IPS-18c (cell line): Measurements from ENCODE around the gene CPLANE1.
"Not testable (repeated sequence)": the region's sequence is repeated elsewhere in the genome, so short reads cannot be mapped to it uniquely, and the experiment has no call there.

Experiments used
- H3K4me3 ChIP-seq: 2 replicates; pipeline ENCODE4 v1.7.0; 2013; ENCODE audit warnings: low read depth, mild to moderate bottlenecking, low read length, moderate library complexity; ENCODE audit not compliant: insufficient read depth
- H3K9me3 ChIP-seq: one replicate; pipeline ENCODE4 v1.6.1; 2013; ENCODE audit warnings: mild to moderate bottlenecking, low read length, moderate library complexity; ENCODE audit not compliant: control insufficient read depth, insufficient read depth

Gene CPLANE1

GRCh38 chr5:37093795-37094194, 155.4 kb downstream of the CPLANE1 start:
- not testable (repeated sequence) for H3K9me3 ChIP-seq, H3K4me3 ChIP-seq

- Histone ChIP-seq H3K9me3 (no peaks in the 10 kb centered on the region), H3K4me3 (no peak overlapping the region)
Observed at GRCh38 chr5:37090781-37091180, 158.4 kb downstream of the CPLANE1 start.

GRCh38 chr5:37090123-37090726, 159.0 kb downstream of the CPLANE1 start:
- no peak overlapping the region for H3K4me3 ChIP-seq
- H3K9me3 ChIP-seq: no peaks in the 10 kb centered on the region

DNA sequence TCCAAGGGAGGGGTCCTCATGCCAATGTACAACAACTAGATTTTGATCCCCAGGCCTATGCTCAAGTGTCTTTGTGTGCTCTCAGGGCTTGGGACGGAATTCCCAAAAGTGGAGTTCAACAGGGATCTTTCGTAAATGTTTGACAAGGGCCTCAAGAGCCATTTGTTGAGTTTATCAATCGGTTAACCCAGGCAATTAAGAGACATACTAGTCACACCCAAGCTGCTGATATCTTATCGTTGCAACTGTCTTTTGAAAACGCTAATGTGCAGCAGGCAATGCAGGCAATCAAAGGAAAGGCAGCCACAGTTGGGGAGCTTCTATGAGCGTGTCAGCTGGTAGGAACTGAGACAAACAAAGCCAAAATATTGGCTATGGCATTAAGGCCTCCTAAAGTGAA, 161.2 kb downstream of the CPLANE1 start:
- no peaks in the 10 kb centered on the region for H3K9me3 ChIP-seq
- no peak overlapping the region for H3K4me3 ChIP-seq

- Histone ChIP-seq H3K9me3 (no peaks in the 10 kb centered on the region), H3K4me3 (no peak overlapping the region)
Observed at GRCh38 chr5:37086466-37087173, 162.6 kb downstream of the CPLANE1 start.

GRCh38 chr5:37086026-37086425, 163.2 kb downstream of the CPLANE1 start:
- not testable (repeated sequence) for H3K4me3 ChIP-seq, H3K9me3 ChIP-seq

- not testable (repeated sequence) for H3K9me3 ChIP-seq, H3K4me3 ChIP-seq
Observed at GRCh38 chr5:37082977-37083376, 166.2 kb downstream of the CPLANE1 start.

DNA sequence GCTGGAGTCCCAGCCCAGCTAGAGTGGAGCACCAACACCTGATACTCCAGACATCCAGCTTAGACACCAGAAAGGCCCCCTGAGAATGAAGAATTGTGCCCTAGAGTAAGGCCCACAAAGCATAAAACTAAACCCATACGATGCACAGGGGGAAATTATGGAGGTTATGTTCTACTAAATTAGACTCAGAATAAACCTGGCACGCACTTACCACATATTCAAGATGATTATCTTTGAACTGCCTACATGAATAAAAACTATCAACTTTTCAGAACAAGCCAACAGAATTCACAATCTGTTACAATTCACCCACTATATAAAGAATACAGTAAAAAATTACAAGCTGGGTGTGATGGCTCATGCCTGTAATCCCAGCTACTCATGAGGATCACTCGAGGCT, 168.5 kb downstream of the CPLANE1 start:
- H3K9me3 ChIP-seq: no peaks in the 10 kb centered on the region

DNA sequence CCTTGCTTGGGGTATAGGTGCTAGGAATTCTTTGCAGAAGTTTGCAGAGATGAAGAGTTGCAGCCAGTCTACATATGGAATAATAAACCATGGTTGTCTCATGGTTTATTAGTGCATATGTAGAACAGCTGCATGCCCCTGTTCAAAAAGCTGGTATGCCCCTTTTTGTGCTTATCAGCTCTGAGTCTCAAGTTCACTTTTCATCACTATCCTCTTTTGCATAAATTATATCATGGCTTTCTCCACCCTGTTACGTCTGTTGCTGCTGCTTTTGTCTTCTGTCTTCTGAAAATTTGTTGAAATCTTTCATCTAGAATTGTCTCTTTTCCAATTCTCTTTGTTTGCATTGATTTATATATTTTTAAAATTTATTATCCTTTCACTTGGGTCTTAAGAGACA, 172.0 kb downstream of the CPLANE1 start:
- Histone ChIP-seq H3K9me3 (no peaks in the 10 kb centered on the region), H3K4me3 (no peak overlapping the region)

More for the DNA sequence above, 168.5 kb downstream of the CPLANE1 start:
- no peak overlapping the region for H3K4me3 ChIP-seq

DNA sequence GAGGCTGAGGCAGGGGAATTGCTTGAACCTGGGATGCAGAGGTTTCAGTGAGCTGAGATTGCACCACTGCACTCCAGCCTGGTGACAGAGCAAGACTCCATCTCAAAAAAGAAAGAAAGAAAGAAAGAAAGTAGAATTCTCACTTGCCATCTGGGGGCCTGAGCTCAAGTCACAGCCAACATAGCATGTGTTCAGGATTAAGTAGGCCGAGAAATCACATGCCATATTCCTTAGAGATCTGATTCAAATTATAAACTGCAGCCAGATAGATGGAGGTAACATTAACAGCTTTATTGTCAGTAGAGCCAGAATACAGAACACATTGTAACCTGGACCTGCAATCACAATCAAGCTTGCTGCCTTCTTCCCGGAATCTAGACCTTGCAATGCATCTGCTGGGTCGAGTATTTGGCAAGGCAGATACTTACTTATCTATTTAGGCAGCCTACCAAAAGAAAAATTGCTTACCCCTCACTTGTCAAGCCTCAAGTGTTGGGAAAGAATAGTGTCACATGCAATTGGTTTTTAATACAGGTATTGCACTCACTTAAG, 173.7 kb downstream of the CPLANE1 start:
- H3K4me3 ChIP-seq: no peak overlapping the region
- no peaks in the 10 kb centered on the region for H3K9me3 ChIP-seq

GRCh38 chr5:37071901-37072581, 177.1 kb downstream of the CPLANE1 start:
- Histone ChIP-seq H3K4me3 (no peak overlapping the region), H3K9me3 (no peaks in the 10 kb centered on the region)

DNA sequence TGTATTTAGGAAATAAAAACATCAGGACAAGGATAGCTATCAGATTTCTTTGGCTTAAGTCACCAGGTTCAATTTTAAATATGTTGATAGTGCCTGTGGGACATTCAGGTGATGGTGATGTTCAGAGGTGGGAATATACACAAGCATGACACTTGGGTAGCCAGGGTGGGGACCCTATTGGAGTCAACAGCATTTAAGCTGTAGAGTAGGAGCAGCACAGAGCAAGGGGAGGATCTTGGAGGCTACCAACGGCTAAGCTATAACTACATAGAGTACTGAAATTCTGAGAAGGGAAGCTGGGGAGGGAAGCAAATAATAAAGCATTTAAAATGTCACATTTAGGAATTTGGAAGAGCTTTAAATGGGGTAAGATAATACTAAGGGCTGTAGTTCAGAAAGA, 177.7 kb downstream of the CPLANE1 start:
- H3K4me3 ChIP-seq: no peak overlapping the region
- H3K9me3 ChIP-seq: no peaks in the 10 kb centered on the region

GRCh38 chr5:37064442-37064841, 184.7 kb downstream of the CPLANE1 start:
- H3K4me3 ChIP-seq: no peak overlapping the region
- H3K9me3 ChIP-seq: no peaks in the 10 kb centered on the region

DNA sequence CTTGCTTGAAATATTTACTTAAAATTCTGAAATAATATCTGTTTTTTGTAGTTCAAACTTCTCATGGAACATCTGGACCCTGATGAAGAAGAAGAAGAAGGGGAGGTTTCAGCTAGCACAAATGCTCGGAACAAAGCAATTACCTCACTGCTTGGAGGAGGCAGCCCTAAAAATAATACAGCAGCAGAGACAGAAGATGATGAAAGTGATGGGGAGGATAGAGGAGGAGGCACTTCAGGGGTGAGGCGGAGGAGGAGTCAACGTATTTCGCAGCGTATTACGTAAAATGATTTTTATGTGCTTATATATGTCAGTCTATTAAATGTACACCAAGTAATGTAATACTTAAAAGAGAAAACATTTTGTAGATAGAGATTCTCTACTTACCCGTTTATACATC, 185.4 kb downstream of the CPLANE1 start:
- no peaks in the 10 kb centered on the region for H3K9me3 ChIP-seq

DNA sequence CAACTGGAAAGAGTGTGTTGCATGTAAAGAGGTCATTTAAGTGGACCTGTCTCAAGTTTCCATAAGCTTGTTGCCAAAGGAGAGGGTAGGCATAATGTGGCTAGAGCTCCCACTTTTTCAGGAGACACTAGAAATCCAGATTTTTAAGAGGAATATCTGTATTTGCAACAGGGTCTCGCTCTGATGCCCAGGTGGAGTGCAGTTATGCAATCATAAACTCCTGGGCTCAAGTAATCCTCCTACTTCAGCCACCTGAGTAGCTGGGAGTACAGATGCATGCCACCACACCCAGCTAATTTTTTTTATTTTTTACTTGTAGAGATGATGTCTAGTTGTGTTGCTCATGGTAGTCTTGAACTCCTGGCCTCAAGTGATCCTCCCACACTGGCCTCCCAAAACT, 189.1 kb downstream of the CPLANE1 start:
- H3K9me3 ChIP-seq: no peaks in the 10 kb centered on the region
- no peak overlapping the region for H3K4me3 ChIP-seq

More for the DNA sequence above, 185.4 kb downstream of the CPLANE1 start:
- H3K4me3 ChIP-seq: no peak overlapping the region

GRCh38 chr5:37056762-37057161, 192.4 kb downstream of the CPLANE1 start:
- Histone ChIP-seq H3K9me3 (no peaks in the 10 kb centered on the region), H3K4me3 (no peak overlapping the region)
